Activated T-helper 2 cell treated with anti-CD3 and anti-CD28 coated beads, Interferon-gamma antibody, Interleukin-2, Interleukin-4, amounts not matched to agents 10 μg/mL and 5 μg/mL and 100 μg/mL, durations not matched to agents 14 hours and 24 hours and 36 hours (primary cell): ENCODE measurements around the gene SHOC2. TPM values are rescaled to one million over a fixed set of nuclear protein-coding genes. Genes with fewer than 3 reads are reported as not detected.
A peak's percentile ranks its signal among the peaks of the same experiment; 100 is the strongest.
"Not testable (repeated sequence)": the region's sequence is repeated elsewhere in the genome, so short reads cannot be mapped to it uniquely, and the experiment has no call there.

ENCODE experiments used
- DNase-seq: peaks from one replicate; pipeline ENCODE4 v3.0.0; 2021; ENCODE audit warnings: low spot score
- H3K27ac Mint-ChIP-seq: one replicate; pipeline ENCODE4 v1.8.0; 2021; ENCODE audit warnings: mixed read lengths
- H3K27me3 Mint-ChIP-seq: one replicate; pipeline ENCODE4 v1.8.0; 2021; ENCODE audit warnings: low read depth, mixed read lengths
- H3K36me3 Mint-ChIP-seq: one replicate; pipeline ENCODE4 v1.8.0; 2021; ENCODE audit warnings: low read depth, mixed read lengths
- H3K4me1 Mint-ChIP-seq: one replicate; pipeline ENCODE4 v1.8.0; 2021; ENCODE audit warnings: low read depth, mixed read lengths
- H3K4me3 Mint-ChIP-seq: one replicate; pipeline ENCODE4 v1.8.0; 2021; ENCODE audit warnings: low read depth, mild to moderate bottlenecking, moderate library complexity, mixed read lengths
- H3K9me3 Mint-ChIP-seq: one replicate; pipeline ENCODE4 v1.8.0; 2021; ENCODE audit warnings: mixed read lengths
- intact Hi-C: fragments of 100-400 bp; cut with micrococcal nuclease; formaldehyde crosslinking; loops from one replicate; pipeline ENCODE4 v1.15.1; 2023
- total RNA-seq: library from RNA; stranded (reverse); gene quantifications from 2 replicates; pipeline ENCODE4 v1.2.3, GENCODE V29; 2022

SHOC2 gene
- total RNA-seq, 1 donor from 2014 or later = 44.3 TPM

- intact Hi-C loops = no loop called here
- Mint-ChIP-seq H3K36me3 (peaks cover 27% of the 10 kb centered on the region), H3K4me1 (peaks cover 11% of the 10 kb centered on the region), H3K27me3 (no peaks in the 10 kb centered on the region), H3K4me3 (no peak overlapping the region), H3K27ac (no peak overlapping the region), H3K9me3 (no peaks in the 10 kb centered on the region)
- DNase-seq = no peak
These were observed 7.0 kb upstream of the SHOC2 start for GRCh38 chr10:110912374-110912773.

GRCh38 chr10:110914431-110914830, 5.0 kb upstream of the SHOC2 start:
- Mint-ChIP-seq H3K4me3 (no peak overlapping the region), H3K4me1 (peaks cover 18% of the 10 kb centered on the region), H3K36me3 (peaks cover 22% of the 10 kb centered on the region), H3K9me3 (no peaks in the 10 kb centered on the region), H3K27me3 (no peaks in the 10 kb centered on the region), H3K27ac (no peak overlapping the region)
- intact Hi-C loops = no loop called here
- DNase-seq = no peak

- Mint-ChIP-seq H3K27me3 (no peaks in the 10 kb centered on the region), H3K9me3 (no peaks in the 10 kb centered on the region), H3K4me3 (no peak overlapping the region), H3K27ac (no peak overlapping the region), H3K36me3 (peaks cover 21% of the 10 kb centered on the region), H3K4me1 (peaks cover 18% of the 10 kb centered on the region)
- no peak for DNase-seq
- intact Hi-C loops = loop anchor here (5.0 kb wide), 3 partner anchors 162 to 688 kb away; partner anchors contain the start of gene ADRA2A
These were observed 4.4 kb upstream of the SHOC2 start for GRCh38 chr10:110915035-110915434.

DNA sequence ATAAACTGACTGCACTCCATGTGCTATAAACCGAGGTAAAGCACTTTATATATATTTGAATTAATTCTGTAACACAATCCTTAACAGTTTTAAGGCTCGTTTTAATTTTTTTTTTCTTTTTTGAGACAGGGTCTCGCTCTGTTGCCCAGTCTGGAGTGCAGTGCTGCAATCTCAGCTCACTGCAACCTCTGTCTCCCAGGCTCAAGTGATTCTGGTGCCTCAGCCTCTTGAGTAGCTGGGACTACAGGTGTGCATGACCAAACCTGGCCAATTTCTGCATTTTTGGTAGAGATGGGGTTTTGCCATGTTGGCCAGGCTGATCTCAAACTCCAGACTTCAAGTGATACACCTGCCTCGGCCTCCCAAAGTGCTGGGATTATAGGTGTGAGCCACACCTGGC, 3.8 kb upstream of the SHOC2 start:
- intact Hi-C loops = loop anchor here (5.0 kb wide), 3 partner anchors 162 to 688 kb away; partner anchors contain the start of gene ADRA2A
- H3K27me3 Mint-ChIP-seq, H3K27ac Mint-ChIP-seq, H3K9me3 Mint-ChIP-seq, DNase-seq, H3K4me3 Mint-ChIP-seq: not testable (repeated sequence)
- Mint-ChIP-seq H3K4me1 (peaks cover 23% of the 10 kb centered on the region), H3K36me3 (peaks cover 15% of the 10 kb centered on the region)

DNA sequence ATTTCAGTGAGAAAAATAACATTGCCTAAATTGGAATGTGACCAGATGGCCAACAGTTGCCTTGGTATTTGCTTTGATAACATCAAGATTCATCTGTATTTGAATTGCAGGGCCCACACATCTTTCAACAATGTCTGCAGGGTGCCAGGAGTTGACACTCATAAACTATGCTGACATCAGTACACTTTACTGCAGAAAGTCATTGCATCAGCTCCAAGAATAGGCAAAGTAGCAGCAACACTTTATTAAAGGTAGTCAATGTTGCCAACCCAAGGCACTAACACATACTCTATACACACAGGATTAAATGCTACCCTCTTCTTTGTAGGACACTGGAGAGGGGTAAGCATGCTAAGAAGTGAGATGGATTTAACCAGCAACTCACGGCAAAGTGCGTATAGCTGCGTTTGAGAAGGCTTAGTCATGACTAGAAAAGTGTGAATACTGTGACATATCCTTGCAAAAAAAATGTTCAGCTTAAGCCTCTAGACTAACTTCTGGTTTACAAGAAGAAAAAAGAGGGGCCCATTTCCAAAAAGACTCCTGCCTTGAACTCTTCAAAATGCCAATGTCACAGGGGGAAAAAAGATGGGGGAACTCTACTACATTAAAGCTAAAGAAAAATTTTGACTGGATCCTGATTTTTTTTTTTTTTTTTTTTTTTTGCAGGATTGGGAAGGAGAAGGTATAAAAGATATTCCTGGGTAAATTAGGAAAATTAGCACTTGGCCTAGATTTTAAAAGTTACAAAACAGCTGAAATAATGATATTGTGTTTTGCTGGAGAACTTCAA, 2.7 kb upstream of the SHOC2 start:
- DNase-seq = no peak
- intact Hi-C loops = loop anchor here (5.0 kb wide), 3 partner anchors 161 to 689 kb away; partner anchors contain the start of gene ADRA2A
- no peak overlapping the region for H3K27ac Mint-ChIP-seq
- H3K4me1 Mint-ChIP-seq = peaks cover 30% of the 10 kb centered on the region
- H3K27me3 Mint-ChIP-seq = no peaks in the 10 kb centered on the region
- H3K36me3 Mint-ChIP-seq = peaks cover 13% of the 10 kb centered on the region
- no peaks in the 10 kb centered on the region for H3K9me3 Mint-ChIP-seq
- peak overlapping the region; percentile 92 for H3K4me3 Mint-ChIP-seq

DNA sequence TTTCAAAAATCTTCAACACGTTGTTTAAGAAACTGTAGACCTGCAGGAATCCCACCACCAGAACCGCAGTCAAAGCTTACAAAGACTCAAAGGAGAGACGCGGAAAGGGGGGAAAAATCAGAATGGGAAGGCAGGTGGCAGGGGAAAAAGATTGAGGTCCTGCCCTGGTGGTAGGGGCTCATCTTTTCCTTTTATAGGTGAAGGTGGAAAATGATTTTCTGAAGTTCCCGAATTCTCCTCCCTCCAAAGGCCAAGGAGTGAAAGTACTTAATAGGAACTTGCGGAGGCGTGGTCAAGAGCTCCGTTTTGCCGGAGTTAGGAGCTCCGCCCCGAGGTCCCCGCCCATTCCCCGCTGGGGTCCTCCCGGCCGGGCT, 1.1 kb upstream of the SHOC2 start:
- Mint-ChIP-seq H3K4me1 (peaks cover 36% of the 10 kb centered on the region), H3K9me3 (no peaks in the 10 kb centered on the region), H3K36me3 (peaks cover 15% of the 10 kb centered on the region), H3K27me3 (no peaks in the 10 kb centered on the region), H3K4me3 (peak overlapping the region; percentile 92), H3K27ac (peak overlapping the region; percentile 71)
- peak; percentile 85 for DNase-seq
- intact Hi-C loops = loop anchor here (2.0 to 5.0 kb wide), 5 partner anchors 15 to 911 kb away; partner anchors contain the start of genes ADD3 and ADRA2A

DNA sequence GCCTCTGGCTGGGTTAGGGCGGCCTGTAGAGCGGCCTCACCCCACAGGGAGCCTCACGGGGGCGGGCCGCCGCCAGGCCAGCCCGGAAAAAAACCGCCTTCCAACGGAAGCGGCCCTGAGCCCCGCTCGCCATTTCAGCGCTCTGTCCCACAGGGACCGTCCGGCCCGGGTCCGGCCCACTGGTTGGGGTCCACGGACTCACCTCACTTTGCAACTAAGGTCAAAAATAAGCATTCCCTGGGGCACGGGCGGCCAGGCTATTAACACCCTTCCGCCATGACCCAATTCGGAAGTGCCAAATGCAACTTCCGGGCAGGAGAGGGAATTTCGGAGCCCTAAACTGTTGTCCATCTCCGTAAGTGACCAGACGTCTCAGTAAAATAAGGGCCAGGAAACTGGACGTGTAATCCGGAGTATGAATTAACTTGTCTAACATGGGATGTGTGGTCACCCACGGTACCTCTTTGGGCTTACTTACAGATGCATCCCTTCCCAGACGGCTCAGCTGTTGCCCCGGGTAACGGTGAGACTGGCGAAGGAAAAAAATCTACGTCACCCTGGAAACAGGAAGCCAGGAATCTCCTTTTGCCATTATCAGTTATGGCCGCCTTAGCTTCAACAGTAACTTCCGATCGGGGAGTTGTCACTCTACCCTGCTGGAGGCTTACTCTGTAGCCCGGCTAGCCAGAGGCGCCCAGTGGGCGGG, 608 bp upstream of the SHOC2 start, which contains the start of gene BBIP1:
TSS of gene BBIP1 (minus strand) at position 538 of the 706 bp plus-strand sequence. CDS start 1,023 bp downstream, outside the sequence.
- peaks cover 15% of the 10 kb centered on the region for H3K36me3 Mint-ChIP-seq
- H3K9me3 Mint-ChIP-seq = no peaks in the 10 kb centered on the region
- H3K4me1 Mint-ChIP-seq = peaks cover 39% of the 10 kb centered on the region
- DNase-seq = no peak
- intact Hi-C loops = loop anchor here (1.0 to 5.0 kb wide), 8 partner anchors 16 to 912 kb away; partner anchors contain the start of genes ADD3 and ADRA2A
- H3K27me3 Mint-ChIP-seq = no peaks in the 10 kb centered on the region
- peak within 1 kb of the TSS; percentile 93 for H3K27ac Mint-ChIP-seq
- peak within 1 kb of the TSS; percentile 94 for H3K4me3 Mint-ChIP-seq

DNA sequence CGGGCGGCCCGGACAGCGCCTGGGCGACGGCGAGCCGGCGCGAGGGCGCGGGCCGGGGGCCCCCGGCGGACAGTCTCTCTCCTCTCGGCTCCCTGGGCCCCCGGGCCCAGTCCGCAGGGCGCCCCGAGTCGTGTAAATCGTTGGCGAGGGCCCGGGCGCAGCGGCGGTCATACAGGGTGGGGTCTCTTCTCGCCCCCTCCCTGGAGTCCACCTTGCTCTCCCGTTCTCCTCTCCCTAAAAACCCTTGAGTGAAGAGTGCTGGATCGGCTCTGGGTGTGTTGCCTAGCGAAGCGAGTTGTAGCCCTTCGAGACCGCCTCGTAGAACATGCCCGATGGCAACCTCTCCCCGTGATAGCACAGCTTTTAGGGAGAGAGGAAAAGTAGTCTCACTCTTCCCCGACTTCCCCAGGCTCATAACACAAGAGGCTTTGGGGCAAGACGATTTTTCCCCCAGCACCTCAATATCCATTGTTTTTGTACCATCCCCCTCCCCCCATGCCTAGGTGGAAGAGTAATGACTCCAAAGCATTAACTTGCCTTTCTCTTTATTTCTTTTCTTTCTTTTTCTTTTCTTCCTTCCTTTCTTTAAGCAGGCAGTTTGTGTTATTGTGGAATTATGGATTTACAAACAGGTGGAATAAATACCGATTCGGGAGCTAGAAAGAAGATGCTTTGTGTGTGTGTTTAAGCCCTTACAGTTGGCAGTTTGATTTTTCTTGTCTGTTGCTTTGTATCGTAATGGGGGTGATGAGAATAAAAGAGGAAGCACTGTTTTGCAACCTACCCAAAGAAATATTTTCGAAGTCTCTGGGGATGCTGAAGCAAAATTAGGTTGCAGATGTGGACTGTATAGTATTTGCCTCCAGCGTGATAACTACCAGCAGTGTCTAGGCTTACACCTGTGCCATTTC, 822 bp downstream of the SHOC2 start:
- DNase-seq = peak; percentile 23
- Mint-ChIP-seq H3K9me3 (no peaks in the 10 kb centered on the region), H3K27me3 (no peaks in the 10 kb centered on the region), H3K4me3 (peak overlapping the region; percentile 94), H3K4me1 (peaks cover 40% of the 10 kb centered on the region), H3K36me3 (peaks cover 20% of the 10 kb centered on the region), H3K27ac (peak overlapping the region; percentile 78)
- intact Hi-C loops = loop anchor here (1.0 to 5.0 kb wide), 8 partner anchors 17 to 913 kb away; partner anchors contain the start of genes ADD3 and ADRA2A

DNA sequence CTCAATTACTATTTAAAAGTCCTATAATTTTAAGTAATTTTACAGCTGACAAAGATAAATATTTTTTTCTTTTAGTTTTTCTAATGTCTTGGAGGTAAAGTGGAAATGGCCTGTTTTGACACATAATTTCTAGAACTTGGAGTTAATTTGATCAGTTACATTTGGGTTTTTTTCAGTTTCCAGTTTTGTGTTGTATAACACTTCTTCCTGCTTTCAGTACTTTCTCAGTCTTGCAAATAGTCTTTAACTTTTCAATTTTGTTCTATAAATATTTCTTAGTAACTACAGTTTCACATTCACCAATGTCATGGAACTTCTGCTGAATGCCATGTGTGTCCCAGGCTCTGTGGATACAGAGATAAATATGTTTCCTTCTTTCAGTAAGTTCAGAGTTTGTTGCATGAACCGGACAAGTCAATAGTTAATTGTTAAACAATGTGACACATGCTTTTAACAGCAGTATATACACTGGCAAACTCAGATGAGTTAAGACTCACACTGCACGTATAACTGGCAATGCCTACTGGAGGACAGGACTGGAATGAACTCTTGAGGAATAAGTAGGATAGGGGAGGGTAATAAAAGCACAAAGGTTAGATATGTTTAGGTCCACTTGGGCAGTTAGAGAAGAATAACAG, 4.6 kb downstream of the SHOC2 start:
- Mint-ChIP-seq H3K4me1 (peaks cover 36% of the 10 kb centered on the region), H3K36me3 (peaks cover 10% of the 10 kb centered on the region), H3K4me3 (no peak overlapping the region), H3K27ac (peak overlapping the region; percentile 54), H3K27me3 (no peaks in the 10 kb centered on the region), H3K9me3 (no peaks in the 10 kb centered on the region)
- no peak for DNase-seq
- intact Hi-C loops = no loop called here

DNA sequence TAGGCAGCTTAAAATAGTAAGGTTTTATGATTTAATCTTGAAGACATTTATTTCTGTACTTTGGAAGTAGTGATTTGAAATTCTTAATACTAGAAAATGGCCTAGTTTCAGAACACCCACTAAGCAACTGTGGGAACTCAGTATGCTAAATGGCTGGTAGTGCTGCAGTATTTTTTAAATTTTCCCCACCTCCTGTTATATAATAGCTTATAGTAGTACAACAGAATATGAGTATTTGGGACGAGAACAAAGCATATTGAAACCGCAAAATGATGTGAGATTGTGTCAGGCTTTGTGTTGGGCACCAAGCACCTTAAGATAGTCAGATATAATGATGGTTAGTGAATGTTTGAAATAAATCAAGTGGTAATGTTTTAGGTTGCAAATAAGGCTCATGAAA, 8.1 kb downstream of the SHOC2 start:
- no peaks in the 10 kb centered on the region for H3K27me3 Mint-ChIP-seq
- H3K4me1 Mint-ChIP-seq = peaks cover 21% of the 10 kb centered on the region

GRCh38 chr10:110931769-110932381, 12.5 kb downstream of the SHOC2 start:
- Mint-ChIP-seq H3K36me3 (peaks cover 5% of the 10 kb centered on the region), H3K27ac (no peak overlapping the region), H3K4me3 (no peak overlapping the region), H3K27me3 (no peaks in the 10 kb centered on the region), H3K4me1 (peaks cover 7% of the 10 kb centered on the region), H3K9me3 (no peaks in the 10 kb centered on the region)
- intact Hi-C loops = no loop called here
- no peak for DNase-seq

More for the DNA sequence above, 8.1 kb downstream of the SHOC2 start:
- Mint-ChIP-seq H3K27ac (no peak overlapping the region), H3K9me3 (no peaks in the 10 kb centered on the region), H3K36me3 (peaks cover 10% of the 10 kb centered on the region), H3K4me3 (no peak overlapping the region)
- DNase-seq = no peak
- intact Hi-C loops = no loop called here
